OCI-LY1 (cell line): Measurements from ENCODE around the gene SERBP1.

ENCODE experiments used
- H2AFZ ChIP-seq: fragments of 200-600 bp; sonication (generic), shearing (Covaris generic); 2 replicates; pipeline ENCODE4 v1.6.0; 2014; ENCODE audit warnings: antibody characterized with exemption, mild to moderate bottlenecking, low read length
- H3F3A ChIP-seq: fragments of 200-600 bp; sonication (generic), shearing (Covaris generic); 2 replicates; pipeline ENCODE4 v1.6.0; 2014; ENCODE audit warnings: mild to moderate bottlenecking, antibody characterized with exemption, low read length, moderate library complexity; ENCODE audit not compliant: insufficient read depth
- H3K27ac ChIP-seq: fragments of 200-600 bp; sonication (generic); 2 replicates; pipeline ENCODE4 v1.5.1; 2014; ENCODE audit warnings: low read length, mixed run types, mild to moderate bottlenecking, low read depth; ENCODE audit not compliant: poor library complexity, severe bottlenecking
- H3K27me3 ChIP-seq: fragments of 200-600 bp; sonication (generic); 2 replicates; pipeline ENCODE4 v1.6.0; 2014; ENCODE audit warnings: antibody characterized with exemption, mild to moderate bottlenecking, low read length, moderate library complexity; ENCODE audit not compliant: insufficient read depth
- H3K36me3 ChIP-seq: fragments of 200-600 bp; sonication (generic); 2 replicates; pipeline ENCODE4 v1.6.1; 2014; ENCODE audit warnings: mild to moderate bottlenecking, antibody characterized with exemption, low read length, moderate library complexity, mixed read lengths; ENCODE audit not compliant: insufficient read depth
- H3K4me1 ChIP-seq: fragments of 200-600 bp; sonication (generic); 2 replicates; pipeline ENCODE4 v1.5.1; 2014; ENCODE audit warnings: mild to moderate bottlenecking, low read length, moderate library complexity; ENCODE audit not compliant: insufficient read depth, severe bottlenecking
- H3K4me2 ChIP-seq: fragments of 200-600 bp; sonication (generic), shearing (Covaris generic); 2 replicates; pipeline ENCODE4 v1.6.1; 2014; ENCODE audit warnings: low read length
- H3K4me3 ChIP-seq: fragments of 200-600 bp; sonication (generic); 2 replicates; pipeline ENCODE4 v1.5.1; 2014; ENCODE audit warnings: low read length, low read depth, mild to moderate bottlenecking, mixed read lengths; ENCODE audit not compliant: poor library complexity, severe bottlenecking
- H3K79me2 ChIP-seq: fragments of 200-600 bp; shearing (Covaris generic); 2 replicates; pipeline ENCODE4 v1.6.1; 2016; ENCODE audit warnings: mixed run types, low read length, mixed read lengths; ENCODE audit not compliant: insufficient read depth
- H3K9ac ChIP-seq: fragments of 200-600 bp; sonication (generic), shearing (Covaris generic); 2 replicates; pipeline ENCODE4 v1.6.1; 2014; ENCODE audit warnings: mild to moderate bottlenecking, low read length, mixed read lengths
- H3K9me2 ChIP-seq: fragments of 200-600 bp; sonication (generic), shearing (Covaris generic); 2 replicates; pipeline ENCODE4 v1.6.1; 2014; ENCODE audit warnings: low read depth, mild to moderate bottlenecking, low read length, mixed read lengths
- H3K9me3 ChIP-seq: fragments of 200-600 bp; shearing (Covaris generic); 2 replicates; pipeline ENCODE4 v1.6.1; 2014; ENCODE audit warnings: low read length, mixed read lengths
- H4K20me1 ChIP-seq: fragments of 200-600 bp; sonication (generic), shearing (Covaris generic); 2 replicates; pipeline ENCODE4 v1.6.0; 2016; ENCODE audit warnings: mild to moderate bottlenecking, low read length; ENCODE audit not compliant: insufficient read depth
- CTCF ChIP-seq: fragments of 200-600 bp; sonication (generic), shearing (Covaris generic); IDR thresholded peaks from 2 replicates; pipeline ENCODE4 v1.5.1; 2017; ENCODE audit warnings: mild to moderate bottlenecking, antibody characterized with exemption, low read length, moderate library complexity, mixed read lengths
- EZH2 ChIP-seq: fragments of 200-600 bp; sonication (generic), shearing (Covaris generic); IDR thresholded peaks from 2 replicates; pipeline ENCODE4 v1.8.0; 2017; ENCODE audit warnings: borderline replicate concordance, mixed run types, mild to moderate bottlenecking, antibody characterized with exemption, low read length, moderate library complexity, mixed read lengths

The SERBP1 gene

DNA sequence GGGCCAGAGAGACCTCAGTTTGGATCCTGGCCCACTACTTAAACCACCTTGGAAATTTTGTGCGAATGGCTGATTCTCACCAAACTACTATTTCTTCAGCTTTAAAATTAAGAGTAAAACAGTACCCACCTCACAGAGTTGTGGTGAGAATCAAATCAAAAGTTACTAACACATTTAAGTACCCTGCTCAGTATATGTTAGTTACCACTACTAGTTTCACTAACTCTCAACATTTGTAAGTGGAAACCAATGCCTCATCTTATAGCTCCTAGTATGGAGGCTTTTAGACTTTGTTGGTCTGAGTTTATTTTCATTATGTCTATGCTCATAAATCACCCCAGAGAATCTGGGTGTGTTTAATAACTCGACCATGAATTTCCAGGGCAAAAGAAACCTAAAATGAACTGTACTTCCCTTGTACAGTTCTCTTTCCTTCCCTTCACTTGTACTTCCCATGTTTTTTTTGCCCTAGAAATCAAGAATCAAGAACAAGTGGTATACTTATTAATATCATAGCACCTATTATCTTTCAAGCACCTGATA is 11.6 kb upstream of the SERBP1 start:
- Histone ChIP-seq H2AFZ (no peak overlapping the region), H3K27me3 (no peaks in the 10 kb centered on the region)

DNA sequence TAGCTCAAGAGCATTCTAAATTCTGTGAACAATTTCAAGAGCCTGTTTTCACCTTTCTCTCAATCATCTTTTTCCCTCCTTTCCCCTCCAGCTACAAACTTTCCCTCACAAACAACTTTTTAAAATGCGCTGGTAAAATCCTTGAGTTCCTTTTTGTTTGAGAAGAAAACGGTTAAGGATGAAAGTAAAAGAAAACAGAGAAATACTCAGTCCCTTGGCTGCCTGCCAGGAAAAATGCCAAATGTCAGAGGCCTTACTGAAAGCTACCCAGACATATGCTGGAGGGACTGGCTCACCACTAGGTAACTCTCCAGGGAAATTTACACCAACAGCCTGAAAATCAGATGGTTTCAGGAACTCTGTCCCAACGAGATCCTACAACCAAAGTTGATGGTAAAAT is 11.0 kb upstream of the SERBP1 start:
- TF ChIP-seq EZH2 (no peak), CTCF (no peak)
- Histone ChIP-seq H3F3A (no peaks in the 10 kb centered on the region), H3K9ac (no peak overlapping the region), H2AFZ (no peak overlapping the region), H3K4me1 (peaks cover 5% of the 10 kb centered on the region), H3K9me3 (no peaks in the 10 kb centered on the region), H3K4me3 (no peak overlapping the region), H3K27ac (no peak overlapping the region), H3K9me2 (no peaks in the 10 kb centered on the region), H3K79me2 (no peaks in the 10 kb centered on the region), H3K27me3 (no peaks in the 10 kb centered on the region), H4K20me1 (no peaks in the 10 kb centered on the region), H3K4me2 (no peak overlapping the region), H3K36me3 (no peaks in the 10 kb centered on the region)

More for the DNA sequence above, 11.6 kb upstream of the SERBP1 start:
- Histone ChIP-seq H3K9me3 (no peaks in the 10 kb centered on the region), H3F3A (no peaks in the 10 kb centered on the region), H3K27ac (no peak overlapping the region), H3K9me2 (no peaks in the 10 kb centered on the region), H3K79me2 (no peaks in the 10 kb centered on the region), H4K20me1 (no peaks in the 10 kb centered on the region), H3K4me2 (no peak overlapping the region), H3K36me3 (no peaks in the 10 kb centered on the region), H3K4me1 (peaks cover 5% of the 10 kb centered on the region), H3K9ac (no peak overlapping the region), H3K4me3 (no peak overlapping the region)
- TF ChIP-seq EZH2 = no peak
- no peak for TF ChIP-seq CTCF

- Histone ChIP-seq H3K4me3 (no peak overlapping the region), H4K20me1 (no peaks in the 10 kb centered on the region), H3K9me3 (no peaks in the 10 kb centered on the region), H3K27ac (no peak overlapping the region), H3K9ac (no peak overlapping the region), H3K4me2 (no peak overlapping the region), H3K4me1 (peaks cover 5% of the 10 kb centered on the region), H3K79me2 (no peaks in the 10 kb centered on the region), H3K9me2 (no peaks in the 10 kb centered on the region), H3F3A (no peaks in the 10 kb centered on the region), H3K27me3 (no peaks in the 10 kb centered on the region), H3K36me3 (no peaks in the 10 kb centered on the region), H2AFZ (no peak overlapping the region)
- TF ChIP-seq EZH2 (no peak), CTCF (no peak)
These were observed 10.1 kb upstream of the SERBP1 start for GRCh38 chr1:67440339-67440738.
